DMS79 (cell line): ENCODE results near the gene KIAA0753.

Experiments used
- DNase-seq: peaks from one replicate; lab custom pipeline; 2025; lab: John Stamatoyannopoulos, UW

KIAA0753 gene

GRCh38 chr17:6640536-6641246, at the start of gene KIAA0753, which contains the start of gene TXNDC17:
Gene KIAA0753 (minus strand): TSS chr17:6640711. CDS start chr17:6635103, 5,608 bp downstream.
Gene TXNDC17 (plus strand): TSS chr17:6641060. CDS start chr17:6641083, 23 bp downstream.
- DNase-seq: peak; percentile 84

GRCh38 chr17:6688944-6689343, 48.4 kb upstream of the KIAA0753 start:
- no peak for DNase-seq

GRCh38 chr17:6686026-6686425, 45.5 kb upstream of the KIAA0753 start:
- no peak for DNase-seq

GRCh38 chr17:6684881-6685767, 44.6 kb upstream of the KIAA0753 start:
- no peak for DNase-seq

GRCh38 chr17:6684460-6684783, 43.9 kb upstream of the KIAA0753 start:
- DNase-seq: no peak

GRCh38 chr17:6683730-6684459, 43.4 kb upstream of the KIAA0753 start:
- DNase-seq: no peak

- DNase-seq: no peak
These were observed 42.7 kb upstream of the KIAA0753 start for GRCh38 chr17:6683081-6683684.

GRCh38 chr17:6682339-6682738, 41.8 kb upstream of the KIAA0753 start:
- no peak for DNase-seq

- no peak for DNase-seq
These were observed 41.2 kb upstream of the KIAA0753 start for GRCh38 chr17:6681671-6682070.

GRCh38 chr17:6681176-6681575, 40.7 kb upstream of the KIAA0753 start:
- no peak for DNase-seq

- DNase-seq: no peak
These were observed 38.7 kb upstream of the KIAA0753 start for GRCh38 chr17:6679241-6679640.

GRCh38 chr17:6677946-6678345, 37.4 kb upstream of the KIAA0753 start:
- no peak for DNase-seq

- DNase-seq: peak; percentile 6
These were observed 36.8 kb upstream of the KIAA0753 start for GRCh38 chr17:6677158-6677831.

- no peak for DNase-seq
These were observed 36.3 kb upstream of the KIAA0753 start for GRCh38 chr17:6676802-6677157.

- DNase-seq: no peak
These were observed 34.8 kb upstream of the KIAA0753 start for GRCh38 chr17:6675201-6675825.

- no peak for DNase-seq
These were observed 34.1 kb upstream of the KIAA0753 start for GRCh38 chr17:6674586-6674985.

GRCh38 chr17:6671431-6671830, 30.9 kb upstream of the KIAA0753 start:
- DNase-seq: no peak

- DNase-seq: no peak
These were observed 30.5 kb upstream of the KIAA0753 start for GRCh38 chr17:6670999-6671398.

GRCh38 chr17:6670571-6670970, 30.1 kb upstream of the KIAA0753 start:
- no peak for DNase-seq

- no peak for DNase-seq
These were observed 29.1 kb upstream of the KIAA0753 start for GRCh38 chr17:6669479-6670212.
